SK-N-SH (cell line): ENCODE measurements around the gene PTPN22.

Source experiments
- CHD2 ChIP-seq: fragments of 150-350 bp; IDR thresholded peaks from 2 replicates; pipeline ENCODE4 v1.6.1; 2018; ENCODE audit warnings: low read length; ENCODE audit not compliant: partially characterized antibody
- EP300 ChIP-seq, 2 experiments: IDR thresholded peaks; 2 replicates each; pipeline versions ENCODE4 v1.4.0 to v1.6.1; 2012; ENCODE audit warnings: borderline replicate concordance in 1 of 2, low read depth in 1 of 2, low read length in 1 of 2
- EZH2phosphoT487 ChIP-seq: fragments of 200-600 bp; sonication (generic); IDR thresholded peaks from 2 replicates; pipeline ENCODE4 v1.6.1; 2017; ENCODE audit warnings: low read depth, mixed run types, mild to moderate bottlenecking, antibody characterized with exemption, moderate library complexity, borderline replicate concordance
- GABPA ChIP-seq: IDR thresholded peaks from 2 replicates; pipeline ENCODE4 v1.4.0; 2012; ENCODE audit warnings: low read depth, mild to moderate bottlenecking
- GATA2 ChIP-seq: sonication (generic); formaldehyde crosslinking; IDR thresholded peaks from 2 replicates; pipeline ENCODE4 v1.5.0; 2020; ENCODE audit warnings: mild to moderate bottlenecking, missing genetic modification reagents
- POLR2AphosphoS5 ChIP-seq: IDR thresholded peaks from 2 replicates; pipeline ENCODE4 v1.6.1; 2012; ENCODE audit warnings: low read depth, low read length
- RAD21 ChIP-seq: IDR thresholded peaks from 2 replicates; pipeline ENCODE4 v1.6.1; 2012; ENCODE audit warnings: mild to moderate bottlenecking, low read length
- REST ChIP-seq: IDR thresholded peaks from 2 replicates; pipeline ENCODE4 v1.6.1; 2012; ENCODE audit warnings: mild to moderate bottlenecking, low read depth, low read length, moderate library complexity
- USF1 ChIP-seq: IDR thresholded peaks from 2 replicates; pipeline ENCODE4 v1.4.0; 2012; ENCODE audit warnings: low read depth, borderline replicate concordance
- YY1 ChIP-seq: IDR thresholded peaks from 2 replicates; pipeline ENCODE4 v1.4.0; 2012; ENCODE audit warnings: low read depth, mild to moderate bottlenecking
- TF ChIP-seq, protein P1 (sequence below): fragments of 200-600 bp; sonication (generic); IDR thresholded peaks from 2 replicates; pipeline ENCODE4 v1.6.1; 2017; ENCODE audit warnings: antibody characterized with exemption, mild to moderate bottlenecking, moderate library complexity
- TF ChIP-seq, protein P2 (sequence below): fragments of 150-350 bp; IDR thresholded peaks from 2 replicates; pipeline ENCODE4 v1.6.1; 2017; ENCODE audit warnings: antibody characterized with exemption, low read length, low read depth, borderline replicate concordance
- TF ChIP-seq, protein P3 (sequence below): IDR thresholded peaks from 2 replicates; pipeline ENCODE4 v1.4.0; 2012; ENCODE audit warnings: low read depth

DNA sequence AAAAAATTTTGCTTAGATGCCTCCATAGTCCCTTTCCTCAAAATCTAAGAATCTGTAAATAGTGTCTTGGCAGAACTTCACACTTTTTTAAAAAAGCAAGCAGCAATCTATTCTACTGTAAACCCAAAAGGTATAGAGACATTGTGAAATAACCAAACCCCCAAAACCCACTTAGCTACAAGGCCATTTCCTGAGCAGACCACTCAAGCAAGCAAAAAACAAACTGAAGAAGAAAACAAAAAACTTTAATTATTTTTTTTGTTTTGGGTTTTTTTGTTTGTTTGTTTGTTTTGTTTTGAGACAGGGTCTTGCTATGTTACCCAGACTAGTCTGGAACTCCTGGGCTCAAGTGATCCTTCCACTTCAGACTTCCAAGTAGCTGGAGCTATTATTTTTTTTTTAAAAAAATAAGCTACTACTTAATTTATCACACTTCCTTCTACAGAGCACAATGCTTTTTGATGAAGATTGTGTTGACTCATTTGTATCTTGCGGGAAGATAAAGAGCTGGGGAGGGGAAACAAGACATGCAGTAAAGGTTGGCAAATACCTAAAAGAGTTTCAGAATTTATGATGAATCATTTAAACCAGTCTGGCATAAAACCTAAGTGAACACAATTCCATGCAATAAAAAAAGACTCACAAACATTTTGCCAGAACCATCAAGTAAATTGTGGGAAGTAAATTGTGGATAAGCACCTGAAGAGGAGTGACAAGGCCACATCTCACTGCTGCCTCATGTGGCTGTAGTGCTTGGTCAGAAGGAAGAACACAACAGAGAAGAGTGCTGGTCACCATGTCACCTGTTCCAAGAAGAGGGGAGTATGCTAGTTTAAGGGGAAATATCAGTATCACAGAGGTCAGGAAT lies 2.7 kb upstream of the PTPN22 start:
- TF ChIP-seq EP300 (IDR thresholded peaks at IDR 0.05; ENCODE audit: borderline replicate concordance in 1 of 2, low read depth in 1 of 2, low read length in 1 of 2) (no peak), REST (no peak), RAD21 (no peak), USF1 (no peak), POLR2AphosphoS5 (no peak), GATA2 (no peak), GABPA (no peak), CHD2 (no peak), YY1 (no peak), EZH2phosphoT487 (no peak)
- TF ChIP-seq, protein P1, sequence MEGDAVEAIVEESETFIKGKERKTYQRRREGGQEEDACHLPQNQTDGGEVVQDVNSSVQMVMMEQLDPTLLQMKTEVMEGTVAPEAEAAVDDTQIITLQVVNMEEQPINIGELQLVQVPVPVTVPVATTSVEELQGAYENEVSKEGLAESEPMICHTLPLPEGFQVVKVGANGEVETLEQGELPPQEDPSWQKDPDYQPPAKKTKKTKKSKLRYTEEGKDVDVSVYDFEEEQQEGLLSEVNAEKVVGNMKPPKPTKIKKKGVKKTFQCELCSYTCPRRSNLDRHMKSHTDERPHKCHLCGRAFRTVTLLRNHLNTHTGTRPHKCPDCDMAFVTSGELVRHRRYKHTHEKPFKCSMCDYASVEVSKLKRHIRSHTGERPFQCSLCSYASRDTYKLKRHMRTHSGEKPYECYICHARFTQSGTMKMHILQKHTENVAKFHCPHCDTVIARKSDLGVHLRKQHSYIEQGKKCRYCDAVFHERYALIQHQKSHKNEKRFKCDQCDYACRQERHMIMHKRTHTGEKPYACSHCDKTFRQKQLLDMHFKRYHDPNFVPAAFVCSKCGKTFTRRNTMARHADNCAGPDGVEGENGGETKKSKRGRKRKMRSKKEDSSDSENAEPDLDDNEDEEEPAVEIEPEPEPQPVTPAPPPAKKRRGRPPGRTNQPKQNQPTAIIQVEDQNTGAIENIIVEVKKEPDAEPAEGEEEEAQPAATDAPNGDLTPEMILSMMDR = peak; percentile 34
- TF ChIP-seq, protein P2, sequence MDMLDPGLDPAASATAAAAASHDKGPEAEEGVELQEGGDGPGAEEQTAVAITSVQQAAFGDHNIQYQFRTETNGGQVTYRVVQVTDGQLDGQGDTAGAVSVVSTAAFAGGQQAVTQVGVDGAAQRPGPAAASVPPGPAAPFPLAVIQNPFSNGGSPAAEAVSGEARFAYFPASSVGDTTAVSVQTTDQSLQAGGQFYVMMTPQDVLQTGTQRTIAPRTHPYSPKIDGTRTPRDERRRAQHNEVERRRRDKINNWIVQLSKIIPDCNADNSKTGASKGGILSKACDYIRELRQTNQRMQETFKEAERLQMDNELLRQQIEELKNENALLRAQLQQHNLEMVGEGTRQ = no peak
- TF ChIP-seq, protein P3, sequence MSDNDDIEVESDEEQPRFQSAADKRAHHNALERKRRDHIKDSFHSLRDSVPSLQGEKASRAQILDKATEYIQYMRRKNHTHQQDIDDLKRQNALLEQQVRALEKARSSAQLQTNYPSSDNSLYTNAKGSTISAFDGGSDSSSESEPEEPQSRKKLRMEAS = no peak
